Measurements from ENCODE around the gene EXTL1.

Gene EXTL1

DNA sequence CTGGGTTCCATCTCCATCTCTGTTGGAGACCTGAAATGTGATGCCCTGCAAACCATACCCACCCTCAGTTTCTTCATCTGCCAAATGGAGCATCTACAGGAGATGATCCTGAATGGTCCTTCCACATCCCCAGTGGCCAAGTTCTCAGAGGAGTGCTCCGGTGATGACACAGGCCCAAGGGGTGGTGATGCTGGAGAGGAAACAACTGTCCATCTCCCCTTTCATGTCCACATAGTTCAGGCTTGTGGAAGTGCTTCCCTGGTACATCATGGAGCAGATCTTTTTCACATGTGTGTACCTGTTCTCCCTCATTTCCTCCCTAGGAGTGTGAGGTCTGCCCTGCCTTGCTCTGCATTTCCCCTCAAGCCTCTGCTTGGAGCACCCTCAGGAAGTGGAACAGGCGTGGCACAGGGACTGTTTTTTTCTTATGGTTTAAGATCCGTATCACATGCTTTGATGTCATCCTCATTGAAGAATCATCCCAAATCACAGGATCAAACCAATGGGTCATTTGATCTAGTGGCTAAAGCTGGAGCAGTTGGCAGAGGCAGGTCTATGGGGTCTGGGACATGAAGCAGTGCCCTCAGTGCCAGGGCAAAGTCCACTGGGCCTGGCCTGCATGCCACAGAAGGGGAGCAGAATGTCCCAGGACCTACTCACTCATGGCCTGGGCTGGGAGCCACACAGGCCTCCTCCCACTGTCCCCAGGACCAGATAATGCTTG, 54.0 kb downstream of the EXTL1 start:
- no peak for DNase-seq

DNA sequence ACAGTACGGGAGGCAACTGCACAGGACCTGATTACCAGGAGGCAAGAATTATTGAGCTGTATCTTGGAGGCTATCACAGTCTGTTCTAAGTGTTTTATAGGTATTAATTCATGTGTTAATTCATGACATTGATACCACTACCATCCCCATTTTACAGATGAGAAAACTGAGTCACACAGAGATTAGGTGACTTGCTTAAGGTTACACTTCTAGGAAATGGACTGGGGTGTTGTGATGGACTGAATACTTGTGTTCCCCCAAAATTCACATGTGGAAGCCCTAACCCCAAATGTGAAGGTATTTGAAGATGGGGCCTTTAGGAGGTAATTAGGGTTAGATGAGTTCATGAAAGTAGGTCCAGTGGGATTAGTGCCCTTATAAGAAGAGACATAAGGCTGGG, 55.9 kb downstream of the EXTL1 start:
- DNase-seq, result no peak

DNA sequence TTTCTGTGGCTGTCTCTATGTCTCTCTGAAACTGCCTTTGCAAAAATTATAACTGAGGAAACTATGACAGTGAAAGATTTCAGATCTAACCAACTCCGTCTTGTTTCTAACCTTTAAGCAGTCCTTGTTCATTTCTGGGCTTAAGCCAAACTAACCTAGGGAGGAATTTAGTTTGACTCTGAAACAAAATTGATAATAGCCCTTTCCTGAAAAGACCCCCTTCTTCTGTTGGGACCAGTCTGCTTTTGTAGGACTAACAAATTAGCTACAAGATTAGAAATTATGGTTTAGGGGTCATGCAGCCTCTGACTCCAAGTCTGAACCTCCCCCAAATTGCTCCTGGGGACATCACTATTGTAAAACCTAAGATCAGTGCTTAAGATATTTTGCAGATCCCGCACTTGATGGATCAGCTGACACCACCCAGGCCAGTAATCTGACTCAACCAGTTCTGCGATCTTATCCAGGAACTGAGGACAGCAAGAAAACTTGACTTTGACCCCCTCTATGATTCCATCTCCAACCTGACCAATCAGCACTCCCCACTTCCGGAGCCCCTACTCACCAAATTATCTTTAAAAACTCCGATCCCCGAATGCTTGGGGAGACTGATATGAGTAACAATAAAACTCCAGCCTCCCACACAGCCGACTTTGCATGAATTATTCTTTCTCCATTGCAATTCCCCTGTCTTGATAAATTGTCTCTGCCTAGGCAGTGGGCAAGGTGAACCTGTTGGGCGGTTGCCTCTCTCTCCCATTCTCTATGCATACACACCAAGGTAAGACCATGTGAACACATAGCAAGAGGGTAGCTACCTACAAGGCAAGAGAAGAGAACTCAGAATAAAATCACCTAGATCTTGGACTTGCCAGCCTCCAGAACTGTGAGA, 57.0 kb downstream of the EXTL1 start:
- DNase-seq, result no peak

DNA sequence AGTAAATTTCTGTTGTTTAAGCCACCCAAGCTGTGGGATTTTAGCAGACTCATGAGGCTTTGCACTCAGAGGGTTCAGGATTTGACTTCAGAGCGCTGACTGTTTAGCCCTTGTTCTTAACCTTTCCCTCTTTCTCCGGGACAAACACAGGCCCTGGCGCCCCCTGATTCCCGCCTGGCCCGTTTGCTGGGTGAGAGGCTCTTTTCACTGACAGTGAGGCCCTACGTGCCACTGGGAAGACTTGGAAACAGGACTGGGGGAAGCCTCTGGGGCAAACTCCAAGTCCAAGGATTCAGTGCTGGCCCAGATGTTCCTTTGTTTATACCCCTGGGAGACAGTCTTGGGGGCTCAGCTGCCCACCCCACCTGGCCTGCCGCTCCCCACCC, 57.6 kb downstream of the EXTL1 start:
- DNase-seq, result no peak

DNA sequence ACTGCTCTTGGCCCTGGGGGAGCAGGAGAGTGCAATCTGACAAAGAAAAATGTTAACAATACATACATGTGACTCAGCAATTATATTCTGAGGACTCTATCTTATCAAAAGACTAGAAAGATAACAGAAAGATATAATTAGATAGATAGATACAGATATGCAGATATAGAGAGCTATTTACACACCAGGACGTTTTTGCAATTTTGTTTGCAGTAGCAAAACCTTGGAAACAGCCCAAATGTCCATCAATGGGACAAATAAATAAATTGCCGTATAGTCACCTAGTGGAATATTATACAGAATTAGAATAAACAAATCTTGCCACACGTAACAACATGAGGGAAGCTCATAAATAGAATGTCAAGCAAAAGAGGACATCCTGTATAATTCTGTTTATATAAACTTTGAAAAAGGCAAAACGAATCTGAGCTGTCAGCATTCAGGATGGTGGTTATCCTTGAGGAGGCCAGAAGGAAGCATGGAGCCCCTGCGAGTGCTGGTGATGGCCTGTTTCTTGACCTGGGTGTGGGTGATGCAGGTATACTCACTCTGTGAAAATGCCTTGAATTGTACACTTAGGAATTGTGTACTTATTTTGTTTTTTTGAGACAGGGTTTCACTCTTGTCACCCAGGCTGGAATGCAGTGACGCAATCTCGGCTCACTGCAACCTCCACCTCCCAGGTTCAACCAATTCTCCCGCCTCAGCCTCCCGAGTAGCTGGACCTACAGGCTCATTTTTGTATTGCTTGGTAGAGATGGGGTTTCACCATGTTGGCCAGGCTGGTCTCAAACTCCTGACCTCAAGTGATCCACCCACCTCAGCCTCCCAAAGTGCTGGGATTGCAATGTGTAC, 58.6 kb downstream of the EXTL1 start:
- no peak for DNase-seq

DNA sequence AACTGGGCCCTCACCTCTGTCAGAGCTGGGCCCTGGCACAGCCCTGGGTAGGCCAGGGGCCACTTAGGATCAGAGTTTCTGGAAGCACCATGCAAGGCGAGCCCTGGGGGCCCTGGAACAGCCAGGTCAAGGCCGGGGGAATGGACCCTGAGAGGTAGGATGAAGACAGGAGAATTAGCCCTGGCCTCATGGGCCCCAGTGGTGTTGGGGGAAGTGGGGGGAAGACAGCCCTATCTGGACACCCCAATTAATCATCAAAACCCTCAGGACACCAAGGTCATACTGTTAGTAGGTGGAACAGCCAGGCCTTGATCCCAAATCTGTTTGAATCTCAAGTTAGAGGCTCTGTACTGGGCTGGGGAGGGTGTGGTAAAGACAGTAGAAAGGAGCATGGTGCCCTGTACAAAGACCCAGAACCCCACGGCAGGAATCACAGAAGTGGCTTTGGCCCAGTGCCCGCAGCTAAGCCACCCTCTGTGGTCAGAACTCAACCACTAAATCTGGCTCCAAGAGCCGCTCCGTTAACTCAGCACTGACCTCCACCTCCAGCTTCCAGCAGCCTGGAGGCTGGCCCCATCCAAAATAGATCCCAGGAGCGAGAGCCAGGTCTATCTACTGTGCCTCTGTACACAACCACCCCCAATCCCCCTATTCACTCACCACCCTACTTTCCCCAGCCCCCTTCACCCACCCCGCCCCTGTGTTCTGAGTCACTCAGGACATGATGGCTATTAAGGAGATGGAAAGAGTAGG, 59.9 kb downstream of the EXTL1 start:
- no peak for DNase-seq

DNA sequence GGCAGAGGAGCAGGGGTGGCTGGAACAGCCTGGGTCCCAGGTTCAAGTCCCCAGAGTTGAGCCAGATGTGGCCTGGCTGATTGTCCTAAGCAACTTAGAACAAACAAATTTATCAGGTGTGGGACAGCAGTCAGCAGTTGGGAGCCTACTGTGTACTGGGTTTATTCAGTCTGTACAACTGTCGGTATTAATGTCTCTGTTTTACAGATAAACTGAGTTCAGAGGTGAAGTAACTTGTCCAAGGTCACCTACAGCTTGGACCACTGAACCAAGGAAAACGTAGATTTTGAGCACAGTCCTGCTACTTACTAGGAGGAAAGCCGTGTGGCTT, 60.4 kb downstream of the EXTL1 start:
- DNase-seq, result no peak

DNA sequence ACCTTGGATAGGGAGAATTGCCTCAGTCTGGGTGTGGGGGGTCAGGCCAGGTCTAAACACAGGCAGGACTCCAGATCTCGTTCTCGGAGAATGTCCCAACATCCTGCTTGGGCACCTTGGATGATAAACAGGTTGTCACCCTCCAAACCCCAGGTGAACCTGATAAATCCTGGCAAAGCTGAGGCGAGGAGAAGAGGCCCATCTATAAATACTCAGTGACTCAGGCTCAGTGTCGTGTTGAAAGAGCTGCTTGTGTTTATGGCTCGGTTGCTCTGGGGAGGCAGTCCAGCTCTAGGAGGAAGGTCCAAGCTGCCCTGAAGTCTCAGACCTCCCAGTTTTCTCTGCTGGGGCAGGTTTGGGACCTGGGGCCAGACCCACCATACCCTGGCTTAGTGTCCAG, 61.6 kb downstream of the EXTL1 start:
- DNase-seq, result no peak

DNA sequence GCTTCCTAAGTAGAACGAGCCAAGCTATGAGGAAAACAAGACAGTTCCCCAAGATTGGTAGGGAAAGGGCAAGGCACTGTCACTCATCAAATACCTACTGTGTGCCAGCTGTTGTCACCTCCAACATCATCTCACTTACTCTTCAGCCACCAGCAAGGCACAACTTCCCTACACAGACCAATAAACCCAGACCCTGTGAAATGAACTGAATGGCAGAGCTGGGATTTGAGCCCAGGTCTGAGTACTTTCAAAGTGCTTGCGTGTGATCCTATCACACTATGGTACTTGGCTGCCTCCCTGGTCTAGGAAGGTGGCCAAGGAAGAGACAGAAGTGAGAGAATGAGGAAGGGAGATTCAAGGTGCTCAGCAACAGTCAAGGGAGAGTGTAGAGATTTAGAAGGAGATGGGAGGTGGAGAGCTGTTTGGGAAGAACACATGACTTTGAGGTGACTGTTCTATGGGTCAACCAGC, 62.6 kb downstream of the EXTL1 start:
- DNase-seq, result no peak

DNA sequence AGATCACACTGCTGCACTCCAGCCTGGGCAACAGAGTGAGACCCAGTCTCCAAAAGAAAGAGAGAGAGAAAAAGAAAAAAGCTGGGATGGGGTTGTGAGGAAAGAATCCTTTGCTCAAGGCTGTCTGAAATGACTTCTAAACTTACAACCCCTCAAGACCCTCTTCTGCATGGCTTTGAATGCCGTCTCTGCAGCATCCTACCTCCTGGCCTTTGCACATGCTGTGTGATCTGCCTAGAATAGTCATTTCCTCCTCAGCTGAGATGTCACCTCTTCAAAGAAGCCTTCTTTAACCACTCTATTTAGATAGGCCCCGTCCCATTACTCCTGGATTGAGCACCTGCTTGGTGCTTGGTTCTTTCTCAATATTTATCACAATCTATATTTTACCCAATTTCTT, 63.3 kb downstream of the EXTL1 start:
- no peak for DNase-seq
